ENCODE data around the gene SPINT2.
A peak's percentile ranks its signal among the peaks of the same experiment; 100 is the strongest.
"Not testable (repeated sequence)": the region's sequence is repeated elsewhere in the genome, so short reads cannot be mapped to it uniquely, and the experiment has no call there.

SPINT2 gene

GRCh38 chr19:38320969-38321339, 56.6 kb downstream of the SPINT2 start:
- no peak for DNase-seq (ENCODE audit: low spot score)

GRCh38 chr19:38321646-38322196, 57.3 kb downstream of the SPINT2 start:
- DNase-seq (ENCODE audit: low spot score), result no peak

GRCh38 chr19:38323291-38323690, 58.9 kb downstream of the SPINT2 start:
- peak; percentile 37 for DNase-seq (ENCODE audit: low spot score)

GRCh38 chr19:38324431-38324830, 60.1 kb downstream of the SPINT2 start:
- no peak for DNase-seq (ENCODE audit: low spot score)

- no peak for DNase-seq (ENCODE audit: low spot score)
These were observed 62.2 kb downstream of the SPINT2 start for GRCh38 chr19:38326591-38326990.

GRCh38 chr19:38329651-38330050, 65.3 kb downstream of the SPINT2 start:
- DNase-seq (ENCODE audit: low spot score), result no peak

GRCh38 chr19:38331728-38332127, 67.4 kb downstream of the SPINT2 start:
- no peak for DNase-seq (ENCODE audit: low spot score)

GRCh38 chr19:38333245-38333644, 68.9 kb downstream of the SPINT2 start:
- DNase-seq (ENCODE audit: low spot score), result no peak

- DNase-seq (ENCODE audit: low spot score), result peak; percentile 98
These were observed 71.7 kb downstream of the SPINT2 start for GRCh38 chr19:38335949-38336637.

- DNase-seq (ENCODE audit: low spot score), result peak; percentile 96
These were observed 72.4 kb downstream of the SPINT2 start for GRCh38 chr19:38336638-38337359.

- no peak for DNase-seq (ENCODE audit: low spot score)
These were observed 72.9 kb downstream of the SPINT2 start for GRCh38 chr19:38337360-38337653.

GRCh38 chr19:38339011-38339410, 74.6 kb downstream of the SPINT2 start:
- not testable (repeated sequence) for DNase-seq (ENCODE audit: low spot score)

GRCh38 chr19:38340927-38341326, 76.6 kb downstream of the SPINT2 start:
- no peak for DNase-seq (ENCODE audit: low spot score)

Measured in Ammon's horn (tissue), 1 donor.